AG04449 (cell line): ENCODE measurements around the gene TLX2.
"Not testable (repeated sequence)": the region's sequence is repeated elsewhere in the genome, so short reads cannot be mapped to it uniquely, and the experiment has no call there.

Experiments
- CTCF ChIA-PET: fragments of 350-600 bp; formaldehyde crosslinking; extraction: SDS; loops from one replicate; lab custom pipeline; 2021; ENCODE audit warnings: antibody characterized with exemption; lab: Yijun Ruan, JAX
- POLR2A ChIA-PET: fragments of 400-600, 350-600 bp; formaldehyde crosslinking; extraction: SDS; loops from one replicate; lab custom pipeline; 2020; ENCODE audit warnings: antibody characterized with exemption, inconsistent platforms; lab: Yijun Ruan, JAX
- DNase-seq: peaks from one replicate; pipeline ENCODE4 v3.0.0-alpha.2; 2010; ENCODE audit warnings: low read depth, low spot score
- H3K4me3 ChIP-seq: 2 replicates; pipeline ENCODE4 v1.5.1; 2011; ENCODE audit warnings: low read depth, mild to moderate bottlenecking, control low read depth, low read length
- TF ChIP-seq, protein P1 (sequence below): IDR thresholded peaks from one replicate; pipeline ENCODE4 v1.5.1; 2011; ENCODE audit warnings: mild to moderate bottlenecking, moderate library complexity, low read length, control low read depth, inconsistent platforms; ENCODE audit not compliant: insufficient read depth; ENCODE audit errors: missing control alignments

Gene TLX2

DNA sequence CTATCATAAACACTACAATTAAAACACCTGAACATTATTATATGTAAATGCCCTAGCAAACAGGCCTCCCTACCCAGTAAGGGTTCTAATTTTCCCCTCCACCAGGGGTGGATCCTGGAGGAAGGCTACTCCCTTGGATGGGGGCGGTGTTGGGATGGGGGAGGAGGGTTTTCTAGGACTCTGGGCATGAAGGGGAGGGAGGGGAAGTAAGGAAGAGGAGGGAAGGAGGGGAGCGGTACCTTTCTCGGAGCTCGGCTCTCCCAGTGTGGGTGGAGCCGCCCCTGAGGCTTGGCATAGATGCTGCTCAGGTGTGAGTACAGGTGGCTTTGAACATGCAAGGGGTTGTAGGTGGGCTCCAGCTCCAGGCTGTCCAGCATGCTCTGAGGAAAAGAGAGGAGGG lies 45.7 kb downstream of the TLX2 start:
- DNase-seq: no peak
- CTCF ChIA-PET: interaction anchor here (5.2 kb wide), 1 partner anchor 27 kb away, joined by 39 read pairs; no protein-coding TSS in a partner anchor
- TF ChIP-seq, protein P1, sequence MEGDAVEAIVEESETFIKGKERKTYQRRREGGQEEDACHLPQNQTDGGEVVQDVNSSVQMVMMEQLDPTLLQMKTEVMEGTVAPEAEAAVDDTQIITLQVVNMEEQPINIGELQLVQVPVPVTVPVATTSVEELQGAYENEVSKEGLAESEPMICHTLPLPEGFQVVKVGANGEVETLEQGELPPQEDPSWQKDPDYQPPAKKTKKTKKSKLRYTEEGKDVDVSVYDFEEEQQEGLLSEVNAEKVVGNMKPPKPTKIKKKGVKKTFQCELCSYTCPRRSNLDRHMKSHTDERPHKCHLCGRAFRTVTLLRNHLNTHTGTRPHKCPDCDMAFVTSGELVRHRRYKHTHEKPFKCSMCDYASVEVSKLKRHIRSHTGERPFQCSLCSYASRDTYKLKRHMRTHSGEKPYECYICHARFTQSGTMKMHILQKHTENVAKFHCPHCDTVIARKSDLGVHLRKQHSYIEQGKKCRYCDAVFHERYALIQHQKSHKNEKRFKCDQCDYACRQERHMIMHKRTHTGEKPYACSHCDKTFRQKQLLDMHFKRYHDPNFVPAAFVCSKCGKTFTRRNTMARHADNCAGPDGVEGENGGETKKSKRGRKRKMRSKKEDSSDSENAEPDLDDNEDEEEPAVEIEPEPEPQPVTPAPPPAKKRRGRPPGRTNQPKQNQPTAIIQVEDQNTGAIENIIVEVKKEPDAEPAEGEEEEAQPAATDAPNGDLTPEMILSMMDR: no peak
- no peak overlapping the region for H3K4me3 ChIP-seq
- POLR2A ChIA-PET: interaction anchor here (0.6 to 1.6 kb wide), 2 partner anchors 14 to 17 kb away, joined by 3 read pairs; no protein-coding TSS in a partner anchor

DNA sequence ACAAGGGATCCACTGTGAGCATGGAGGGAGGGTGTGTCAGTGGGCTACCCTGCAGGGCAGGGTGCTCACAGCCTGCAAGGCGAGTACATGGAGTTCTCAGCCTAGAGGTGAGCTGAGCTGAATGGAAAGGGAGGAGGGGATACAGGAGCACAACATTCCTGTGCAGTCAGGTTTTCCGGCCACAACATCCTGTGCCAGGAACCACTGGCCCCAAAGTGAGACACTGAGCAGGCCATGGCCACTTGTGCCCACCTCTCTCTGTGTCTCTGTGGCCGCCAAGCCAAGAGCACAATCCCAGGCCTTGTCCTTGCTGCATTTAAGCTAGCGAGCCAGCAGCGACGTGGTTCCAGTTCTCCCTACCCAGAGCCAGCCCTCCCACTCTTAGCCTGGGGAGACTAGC lies 46.3 kb downstream of the TLX2 start:
- TF ChIP-seq, protein P1: no peak
- H3K4me3 ChIP-seq: no peak overlapping the region
- DNase-seq: no peak
- CTCF ChIA-PET: no interaction called here
- POLR2A ChIA-PET: interaction anchor here (0.6 to 1.6 kb wide), 3 partner anchors 14 to 78 kb away, joined by 3 to 4 read pairs (median 3); no protein-coding TSS in a partner anchor

DNA sequence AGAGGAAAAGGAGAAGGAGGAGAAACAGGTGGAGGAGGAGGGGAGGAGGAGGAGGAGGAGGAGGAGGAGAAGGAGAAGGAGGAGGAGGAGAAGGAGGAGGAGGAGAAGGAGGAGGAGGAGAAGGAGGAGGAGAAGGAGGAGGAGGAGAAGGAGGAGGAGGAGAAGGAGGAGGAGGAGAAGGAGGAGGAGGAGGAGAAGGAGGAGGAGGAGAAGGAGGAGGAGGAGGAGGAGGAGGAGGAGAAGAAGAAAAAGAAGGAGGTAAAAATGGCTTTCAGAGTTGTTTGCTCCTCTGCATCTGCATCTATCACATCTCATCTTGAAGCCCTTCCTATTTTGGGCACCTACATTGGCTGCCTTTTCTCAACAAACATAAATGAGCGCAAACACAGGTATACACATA lies 46.8 kb downstream of the TLX2 start:
- CTCF ChIA-PET, DNase-seq, H3K4me3 ChIP-seq: not testable (repeated sequence)
- POLR2A ChIA-PET: interaction anchor here (0.8 kb wide), 1 partner anchor 79 kb away, joined by 4 read pairs; no protein-coding TSS in a partner anchor

DNA sequence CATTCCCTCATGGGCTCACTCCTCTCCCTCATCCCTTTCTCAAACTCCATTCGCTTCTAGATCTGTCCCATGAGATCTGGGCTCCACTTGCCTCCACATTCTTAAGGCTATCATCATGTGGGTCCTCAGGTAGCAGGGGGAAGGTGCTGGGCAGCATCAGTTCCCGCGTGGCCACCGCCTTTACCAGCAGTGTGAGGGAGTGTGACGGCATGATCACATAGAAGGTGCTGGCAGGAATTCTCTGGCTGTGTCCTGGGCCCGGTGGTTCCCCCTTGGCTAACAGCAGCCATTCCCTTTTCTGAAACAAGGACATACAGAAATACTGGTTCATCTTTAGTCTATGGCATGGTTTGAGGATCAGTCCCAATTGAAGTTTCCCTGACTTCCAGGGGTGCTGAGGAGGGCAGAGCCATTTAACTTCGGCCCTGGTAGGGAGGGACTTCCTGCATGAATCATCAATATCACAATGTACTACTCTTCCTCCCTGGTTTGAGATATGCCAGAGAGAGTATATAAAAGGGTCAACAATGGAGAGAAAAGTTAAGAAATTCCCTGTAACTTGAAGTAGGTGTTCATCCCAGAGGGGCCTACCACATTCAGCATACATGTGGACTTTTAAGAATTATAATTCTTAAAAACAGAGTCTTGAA lies 48.0 kb downstream of the TLX2 start:
- ChIA-PET POLR2A (no interaction called here), CTCF (no interaction called here)
- H3K4me3 ChIP-seq: no peak overlapping the region
- TF ChIP-seq, protein P1: no peak
- no peak for DNase-seq

DNA sequence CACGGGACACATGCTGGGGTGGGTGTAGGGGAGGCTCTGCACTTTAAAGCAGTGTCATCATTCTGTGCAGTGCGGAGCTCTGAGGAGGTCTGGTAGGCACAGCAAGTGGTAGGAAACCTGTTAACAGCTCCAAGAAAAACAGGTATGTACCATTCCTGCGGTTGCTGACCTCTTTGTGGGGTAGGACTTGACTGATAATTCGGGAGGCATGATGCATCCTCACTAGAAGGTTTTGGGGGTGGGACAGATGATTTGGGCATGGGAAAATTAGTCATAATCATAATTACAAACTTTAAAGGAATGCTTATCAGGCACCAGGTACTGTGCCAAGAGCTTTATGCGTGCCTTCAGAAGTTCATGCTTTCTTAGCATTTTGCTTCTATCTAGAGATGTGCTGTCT lies 50.0 kb downstream of the TLX2 start:
- DNase-seq: peak; percentile 86
- TF ChIP-seq, protein P1: no peak
- CTCF ChIA-PET: interaction anchor here (1.0 to 1.5 kb wide), 3 partner anchors 9 to 24 kb away, joined by 4 to 5 read pairs (median 5); partner anchors contain the start of gene DOK1
- POLR2A ChIA-PET: interaction anchor here (0.6 to 2.2 kb wide), 4 partner anchors 10 to 29 kb away, joined by 3 to 29 read pairs (median 8); partner anchors contain the start of genes DOK1 and LOXL3
- no peak overlapping the region for H3K4me3 ChIP-seq

DNA sequence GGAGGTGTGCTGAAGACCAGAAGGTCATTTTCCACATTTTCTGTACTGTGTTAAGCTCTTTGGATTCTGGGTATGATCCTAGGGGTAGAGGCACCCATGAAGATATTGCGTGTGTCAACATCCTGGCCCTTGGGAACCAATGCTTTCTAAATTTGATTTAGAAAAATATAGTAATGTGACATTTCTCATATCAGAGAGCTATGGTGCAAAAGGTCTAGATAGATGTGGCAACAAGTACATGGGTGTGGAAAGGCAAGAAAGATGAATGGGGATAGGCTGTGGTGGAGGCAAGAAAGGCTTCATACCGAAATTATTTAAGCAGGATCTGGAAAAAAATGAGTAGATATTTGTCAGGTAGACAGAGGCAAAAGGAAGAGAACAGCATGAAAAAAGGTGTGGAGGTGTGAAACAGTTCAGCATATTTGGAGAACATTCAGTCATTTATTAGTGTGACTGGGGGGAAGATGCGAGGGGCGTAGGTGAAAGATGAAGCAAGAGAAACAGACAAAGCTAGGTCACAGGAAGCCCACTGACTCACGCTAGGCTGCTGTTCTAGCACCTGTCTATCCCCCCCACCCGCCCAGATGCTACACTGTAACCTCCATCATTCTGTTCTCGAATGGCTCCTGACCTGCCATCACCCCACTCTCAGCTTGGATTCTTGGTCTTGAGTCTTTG lies 52.0 kb downstream of the TLX2 start:
- CTCF ChIA-PET: interaction anchor here (0.7 to 15.9 kb wide), 6 partner anchors 9 to 83 kb away, joined by 3 to 204 read pairs (median 4); partner anchors contain the start of genes CCDC142 and TTC31
- no peak for DNase-seq
- POLR2A ChIA-PET: interaction anchor here (1.1 to 2.5 kb wide), 3 partner anchors 10 to 83 kb away, joined by 3 to 23 read pairs (median 7); partner anchors contain the start of genes CCDC142 and TTC31
- TF ChIP-seq, protein P1: no peak
- no peak overlapping the region for H3K4me3 ChIP-seq
